Lung (tissue), 12 donors: ENCODE results near the gene TMEM11. TPM values are rescaled to one million over a fixed set of nuclear protein-coding genes. Genes with fewer than 3 reads are reported as not detected.

ENCODE experiments used
- ATAC-seq: fragments of 200-7000 bp; cut with Tn5 transposase; one replicate; pipeline ENCODE4 v1.9.1; 2020; ENCODE audit warnings: moderate number of reproducible peaks; ENCODE audit not compliant: insufficient read depth, low FRiP score
- DNase-seq, 3 donors: peaks; one replicate each; pipeline ENCODE4 v3.0.0-alpha.2; 2013 to 2017
- H3K27ac ChIP-seq, 2 donors: one replicate each; pipeline ENCODE4 v1.5.1; 2013; ENCODE audit warnings: mild to moderate bottlenecking in 2 of 2, moderate library complexity in 2 of 2, control low read depth in 1 of 2, inconsistent platforms in 1 of 2, low read depth in 1 of 2, low read length in 1 of 2
- H3K27me3 ChIP-seq, 3 donors: one replicate each; pipeline ENCODE4 v1.5.1; 2013; ENCODE audit warnings: low read length in 2 of 3; ENCODE audit not compliant: control insufficient read depth in 3 of 3, insufficient read depth in 3 of 3
- H3K36me3 ChIP-seq, 4 donors: one replicate each; pipeline ENCODE4 v1.5.1; 2013; ENCODE audit warnings: low read length in 4 of 4, mild to moderate bottlenecking in 1 of 4, moderate library complexity in 1 of 4; ENCODE audit not compliant: control insufficient read depth in 4 of 4, insufficient read depth in 4 of 4
- H3K4me1 ChIP-seq, 5 donors: one replicate each; pipeline ENCODE4 v1.5.1; 2013; ENCODE audit warnings: low read length in 5 of 5, mild to moderate bottlenecking in 2 of 5, moderate library complexity in 1 of 5; ENCODE audit not compliant: control insufficient read depth in 5 of 5, insufficient read depth in 5 of 5
- H3K4me3 ChIP-seq: one replicate; pipeline ENCODE4 v1.5.1; 2013; ENCODE audit warnings: mild to moderate bottlenecking, control low read depth, moderate library complexity
- H3K9ac ChIP-seq, 2 donors: one replicate each; pipeline ENCODE4 v1.5.1; 2013; ENCODE audit warnings: low read length in 2 of 2, control low read depth in 1 of 2; ENCODE audit not compliant: insufficient read depth in 1 of 2
- H3K9me3 ChIP-seq, 4 donors: one replicate each; pipeline ENCODE4 v1.5.1; 2013; ENCODE audit warnings: low read length in 3 of 4, mild to moderate bottlenecking in 1 of 4, moderate library complexity in 1 of 4; ENCODE audit not compliant: control insufficient read depth in 4 of 4, insufficient read depth in 3 of 4
- WGBS, 2 donors: extraction: QIAGEN DNeasy Blood & Tissue Kit; methylation state at CpG; one replicate each; pipeline ENCODE4 v1.1.7; 2013; 5-methylcytosine and 5-hydroxymethylcytosine counted together
- polyA plus RNA-seq, 2 donors: library from polyadenylated mRNA; stranded (reverse); fragments of 200-250 nt; gene quantifications; one replicate each; pipeline ENCODE4 v1.2.1, GENCODE V29; 2013
- total RNA-seq, 2 donors: library from RNA; depleted of rRNA in 1 of 2; stranded (reverse); fragments of >200 nt in 1 of 2; gene quantifications; one replicate each; pipeline ENCODE4 v1.2.1, GENCODE V29; 2014 to 2021
- TF ChIP-seq, protein P1 (sequence below): IDR thresholded peaks from 2 replicates; pipeline ENCODE4 v1.5.1; 2012; ENCODE audit warnings: mild to moderate bottlenecking; ENCODE audit errors: control extremely low read depth, extremely low read depth
- donor health status: control.
- donor health status: control.
- donor health status: Bipolar disorder and iron deficiency.
- donor health status: healthy.
- donor health status: DM: yes; HTN: yes; CAD: no.

Gene TMEM11
- total and polyA plus RNA-seq, 4 donors, result 12.1 to 29.4 (median 27.1) TPM

- H3K27ac ChIP-seq, result peak overlapping the region in 1 of 2 donors; percentile 1
- TF ChIP-seq, protein P1, sequence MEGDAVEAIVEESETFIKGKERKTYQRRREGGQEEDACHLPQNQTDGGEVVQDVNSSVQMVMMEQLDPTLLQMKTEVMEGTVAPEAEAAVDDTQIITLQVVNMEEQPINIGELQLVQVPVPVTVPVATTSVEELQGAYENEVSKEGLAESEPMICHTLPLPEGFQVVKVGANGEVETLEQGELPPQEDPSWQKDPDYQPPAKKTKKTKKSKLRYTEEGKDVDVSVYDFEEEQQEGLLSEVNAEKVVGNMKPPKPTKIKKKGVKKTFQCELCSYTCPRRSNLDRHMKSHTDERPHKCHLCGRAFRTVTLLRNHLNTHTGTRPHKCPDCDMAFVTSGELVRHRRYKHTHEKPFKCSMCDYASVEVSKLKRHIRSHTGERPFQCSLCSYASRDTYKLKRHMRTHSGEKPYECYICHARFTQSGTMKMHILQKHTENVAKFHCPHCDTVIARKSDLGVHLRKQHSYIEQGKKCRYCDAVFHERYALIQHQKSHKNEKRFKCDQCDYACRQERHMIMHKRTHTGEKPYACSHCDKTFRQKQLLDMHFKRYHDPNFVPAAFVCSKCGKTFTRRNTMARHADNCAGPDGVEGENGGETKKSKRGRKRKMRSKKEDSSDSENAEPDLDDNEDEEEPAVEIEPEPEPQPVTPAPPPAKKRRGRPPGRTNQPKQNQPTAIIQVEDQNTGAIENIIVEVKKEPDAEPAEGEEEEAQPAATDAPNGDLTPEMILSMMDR, result no peak
- H3K36me3 ChIP-seq, result no peaks in the 10 kb centered on the region
- H3K4me1 ChIP-seq, result peaks cover 0 to 13% (median 3%) of the 10 kb centered on the region in 5 donors
- no peak overlapping the region for H3K4me3 ChIP-seq
- H3K9ac ChIP-seq, result no peak overlapping the region
- 65 to 68% methylated on average over 7 of the region's 7 CpGs for WGBS, 2 donors
- no peaks in the 10 kb centered on the region for H3K27me3 ChIP-seq
- ATAC-seq, result no peak
- no peak for DNase-seq
- no peaks in the 10 kb centered on the region for H3K9me3 ChIP-seq
These were observed 36.2 kb upstream of the TMEM11 start for GRCh38 chr17:21249920-21250703.

DNA sequence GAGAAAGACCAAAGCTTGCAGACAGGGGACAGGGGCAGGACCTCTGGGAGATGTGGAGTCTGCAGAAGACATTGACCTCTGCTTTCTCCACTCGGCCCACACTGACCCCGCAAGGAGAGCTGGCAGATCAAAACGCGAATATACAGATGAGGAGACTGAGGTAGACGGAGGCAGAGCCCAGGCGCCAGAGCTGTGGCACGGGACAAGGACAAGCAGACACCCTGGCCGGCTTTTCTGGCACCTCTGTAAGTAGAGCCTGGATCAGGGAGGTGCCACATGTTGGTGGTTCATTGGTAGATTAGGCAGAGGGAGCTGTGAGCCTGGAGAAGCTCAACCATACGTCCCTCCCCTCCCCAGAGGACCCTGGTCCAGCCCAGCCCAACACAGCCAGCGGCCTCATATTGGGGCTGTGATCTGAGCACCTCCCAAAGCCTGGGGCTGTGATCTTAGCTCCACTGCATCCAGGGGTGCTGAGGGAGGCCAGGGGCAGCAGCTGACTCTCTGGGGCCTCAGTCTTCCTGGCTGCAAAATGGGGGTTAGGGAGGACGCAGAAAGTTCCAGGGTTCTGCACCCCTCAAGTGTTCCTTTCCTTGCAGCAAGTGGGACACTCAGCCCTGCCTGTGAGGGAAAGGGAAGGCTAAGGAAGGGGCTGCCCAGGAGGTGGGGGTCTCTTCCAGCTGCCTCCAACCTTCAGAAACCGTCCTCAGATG, 35.3 kb upstream of the TMEM11 start:
- Histone ChIP-seq H3K27ac (no peak overlapping the region), H3K9ac (peak overlapping the region in 1 of 2 donors; percentile 2), H3K27me3 (no peaks in the 10 kb centered on the region), H3K9me3 (no peaks in the 10 kb centered on the region), H3K4me1 (peaks cover 0 to 13% (median 3%) of the 10 kb centered on the region in 5 donors), H3K36me3 (no peaks in the 10 kb centered on the region), H3K4me3 (no peak overlapping the region)
- ATAC-seq (no peak), DNase-seq (no peak)
- 88 to 92% methylated on average over 12 of the region's 12 CpGs for WGBS, 2 donors
- TF ChIP-seq, protein P1, result no peak

GRCh38 chr17:21248500-21248899, 34.5 kb upstream of the TMEM11 start:
- no peaks in the 10 kb centered on the region for H3K9me3 ChIP-seq
- DNase-seq (no peak), ATAC-seq (no peak)
- 85 to 90% methylated on average over 4 of the region's 4 CpGs for WGBS, 2 donors
- no peak overlapping the region for H3K27ac ChIP-seq
- H3K9ac ChIP-seq, result no peak overlapping the region
- TF ChIP-seq, protein P1, result no peak
- H3K4me3 ChIP-seq, result no peak overlapping the region
- H3K36me3 ChIP-seq, result peaks cover 0 to 5% (median 0%) of the 10 kb centered on the region in 4 donors
- peaks cover 0 to 9% (median 3%) of the 10 kb centered on the region in 5 donors for H3K4me1 ChIP-seq
- no peaks in the 10 kb centered on the region for H3K27me3 ChIP-seq
